IMR-90 (cell line): ENCODE measurements around the gene BUD23. TPM values are rescaled to one million over a fixed set of nuclear protein-coding genes. Genes with fewer than 3 reads are reported as not detected.

Experiments used
- ATAC-seq: fragments of 200-7000 bp; cut with Tn5 transposase; 2 replicates; pipeline ENCODE4 v1.9.1; 2020; ENCODE audit warnings: low read depth, mild to moderate bottlenecking, moderate library complexity
- BruUV-seq: library from RNA; stranded (reverse); fragments of 400-500 nt; replicated peaks from 2 replicates; lab custom pipeline; 2021; lab: Mats Ljungman, UMichigan
- CTCF ChIA-PET: fragments of 300-600 bp; formaldehyde crosslinking; extraction: SDS; loops from one replicate; lab custom pipeline; 2021; ENCODE audit warnings: antibody characterized with exemption; lab: Yijun Ruan, JAX
- POLR2A ChIA-PET: fragments of 300-600 bp; sonication (Branson Sonifier 250); formaldehyde crosslinking; loops from one replicate; lab custom pipeline; 2022; ENCODE audit warnings: antibody characterized with exemption; ENCODE audit not compliant: unreplicated experiment; lab: Charles Lee
- DNase-seq: peaks from one replicate; pipeline ENCODE4 v3.0.0; 2013
- H2AFZ ChIP-seq: replicated peaks from 2 replicates; pipeline ENCODE3; 2013; ENCODE audit warnings: low read length, mild to moderate bottlenecking; ENCODE audit not compliant: poor library complexity
- H2AK5ac ChIP-seq: 2 replicates; pipeline ENCODE4 v1.6.1; 2013; ENCODE audit warnings: low read depth, low read length, inconsistent platforms
- H2AK9ac ChIP-seq: replicated peaks from 2 replicates; pipeline ENCODE3; 2013; ENCODE audit warnings: mild to moderate bottlenecking, low read depth, low read length, moderate library complexity; ENCODE audit not compliant: poor library complexity
- H2BK120ac ChIP-seq: 2 replicates; pipeline ENCODE4 v1.6.1; 2013; ENCODE audit warnings: low read depth, low read length, inconsistent platforms
- H2BK15ac ChIP-seq: 3 replicates; pipeline ENCODE4 v1.6.1; 2013; ENCODE audit warnings: low read depth, low read length, inconsistent platforms
- H2BK20ac ChIP-seq: 2 replicates; pipeline ENCODE4 v1.6.1; 2013; ENCODE audit warnings: low read depth, mild to moderate bottlenecking, inconsistent platforms, low read length, moderate library complexity
- H2BK5ac ChIP-seq: 2 replicates; pipeline ENCODE4 v1.6.1; 2013; ENCODE audit warnings: mild to moderate bottlenecking, low read depth, low read length, inconsistent platforms; ENCODE audit not compliant: poor library complexity, severe bottlenecking
- H3K14ac ChIP-seq: replicated peaks from 2 replicates; pipeline ENCODE4 v1.6.1; 2013; ENCODE audit warnings: low read depth, low read length, inconsistent platforms
- H3K18ac ChIP-seq: 2 replicates; pipeline ENCODE4 v1.6.1; 2013; ENCODE audit warnings: low read depth, low read length, control low read depth
- H3K23ac ChIP-seq: 2 replicates; pipeline ENCODE4 v1.6.1; 2013; ENCODE audit warnings: low read depth, low read length, inconsistent platforms
- H3K27ac ChIP-seq: 2 replicates; pipeline ENCODE4 v1.5.1; 2013; ENCODE audit warnings: mild to moderate bottlenecking, control low read depth, low read length; ENCODE audit not compliant: insufficient read depth
- H3K27me3 ChIP-seq: 2 replicates; pipeline ENCODE4 v1.6.1; 2013; ENCODE audit warnings: low read length; ENCODE audit not compliant: control insufficient read depth, insufficient read depth
- H3K36me3 ChIP-seq: 2 replicates; pipeline ENCODE4 v1.6.1; 2013; ENCODE audit warnings: low read length, mixed read lengths; ENCODE audit not compliant: control insufficient read depth, insufficient read depth
- H3K4ac ChIP-seq: 2 replicates; pipeline ENCODE4 v1.6.1; 2013; ENCODE audit warnings: low read depth, low read length, inconsistent platforms
- H3K4me1 ChIP-seq: 2 replicates; pipeline ENCODE4 v1.6.1; 2013; ENCODE audit warnings: low read length, mixed read lengths; ENCODE audit not compliant: control insufficient read depth, insufficient read depth
- H3K4me2 ChIP-seq: 2 replicates; pipeline ENCODE4 v1.6.1; 2013; ENCODE audit warnings: low read depth, mild to moderate bottlenecking, control low read depth, low read length, moderate library complexity
- H3K4me3 ChIP-seq: 2 replicates; pipeline ENCODE4 v1.5.1; 2013; ENCODE audit warnings: low read depth, mild to moderate bottlenecking, control low read depth, low read length, moderate library complexity; ENCODE audit not compliant: insufficient read depth
- H3K56ac ChIP-seq: 2 replicates; pipeline ENCODE4 v1.6.1; 2013; ENCODE audit warnings: low read length, inconsistent platforms; ENCODE audit not compliant: insufficient read depth; ENCODE audit errors: extremely low read depth
- H3K79me1 ChIP-seq, 2 experiments: 2 replicates each; pipeline ENCODE4 v1.6.1; 2013; ENCODE audit warnings: low read length in 2 of 2, inconsistent platforms in 1 of 2, low read depth in 1 of 2
- H3K9ac ChIP-seq: 2 replicates; pipeline ENCODE4 v1.6.1; 2013; ENCODE audit warnings: low read depth, low read length, control low read depth
- H3K9me1 ChIP-seq: 2 replicates; pipeline ENCODE4 v1.6.1; 2013; ENCODE audit warnings: low read length, inconsistent platforms; ENCODE audit not compliant: insufficient read depth
- H3K9me3 ChIP-seq: 2 replicates; pipeline ENCODE4 v1.6.1; 2013; ENCODE audit warnings: low read length; ENCODE audit not compliant: control insufficient read depth, insufficient read depth
- H4K20me1 ChIP-seq: 2 replicates; pipeline ENCODE4 v1.6.1; 2013; ENCODE audit warnings: low read length, inconsistent platforms; ENCODE audit not compliant: insufficient read depth
- H4K5ac ChIP-seq: 2 replicates; pipeline ENCODE4 v1.6.1; 2013; ENCODE audit warnings: mild to moderate bottlenecking, low read depth, low read length, control low read depth
- H4K8ac ChIP-seq, 2 experiments: 2 replicates each; pipeline ENCODE4 v1.6.1; 2013; ENCODE audit warnings: low read depth in 2 of 2, low read length in 2 of 2, control low read depth in 1 of 2, inconsistent platforms in 1 of 2
- H4K91ac ChIP-seq: 2 replicates; pipeline ENCODE4 v1.6.1; 2013; ENCODE audit warnings: low read depth, low read length, inconsistent platforms; ENCODE audit not compliant: insufficient read depth
- CEBPB ChIP-seq: IDR thresholded peaks from 2 replicates; pipeline ENCODE4 v1.6.1; 2012; ENCODE audit warnings: low read depth, low read length, improper control_type of control experiment
- MAFK ChIP-seq: IDR thresholded peaks from 2 replicates; pipeline ENCODE4 v1.6.1; 2012; ENCODE audit warnings: low read depth, low read length, improper control_type of control experiment
- RCOR1 ChIP-seq: IDR thresholded peaks from 2 replicates; pipeline ENCODE4 v1.6.1; 2012; ENCODE audit warnings: mild to moderate bottlenecking, low read length, improper control_type of control experiment; ENCODE audit not compliant: insufficient replicate concordance
- RFX5 ChIP-seq: IDR thresholded peaks from 2 replicates; pipeline ENCODE4 v1.8.0; 2012; ENCODE audit warnings: low read depth, mild to moderate bottlenecking, low read length, moderate library complexity
- SMC3 ChIP-seq: fragments of 150-350 bp; IDR thresholded peaks from 2 replicates; pipeline ENCODE4 v1.6.1; 2016; ENCODE audit warnings: low read depth, mild to moderate bottlenecking, antibody characterized with exemption, low read length, moderate library complexity
- WGBS, 2 experiments: methylation state at CpG; one replicate each; pipeline versions ENCODE4 v1.1.5 to v1.1.7; 2013; ENCODE audit warnings: missing lambda C conversion rate in 2 of 2; ENCODE audit not compliant: insufficient read length in 1 of 2; ENCODE audit errors: extremely low coverage in 2 of 2; 5-methylcytosine and 5-hydroxymethylcytosine counted together
- dilution Hi-C: fragments of 300-500 bp; cut with HindIII; formaldehyde crosslinking; loops from one replicate; pipeline ENCODE4 v1.14.3; 2018; ENCODE audit warnings: low sequenced_read_pairs; ENCODE audit not compliant: unreplicated experiment
- in situ Hi-C: fragments of 300-500 bp; cut with MboI; formaldehyde crosslinking; loops from 3 replicates; pipeline ENCODE4 v1.14.3; 2019; ENCODE audit warnings: low sequenced_read_pairs, inconsistent platforms, mixed read lengths
- intact Hi-C: fragments of 100-400 bp; cut with micrococcal nuclease; formaldehyde crosslinking; loops from 2 replicates; pipeline ENCODE4 v1.10.0; 2022
- polyA plus RNA-seq, 3 experiments: library from polyadenylated mRNA; depleted of rRNA; stranded (reverse); fragments of >200 nt; gene quantifications; 2 replicates each; pipeline ENCODE4 v1.2.3, GENCODE V29; 2012; ENCODE audit warnings: low replicate concordance in 1 of 3
- total RNA-seq: library from RNA; depleted of rRNA; stranded (reverse); fragments of >200 nt; gene quantifications from 2 replicates; pipeline ENCODE4 v1.2.3, GENCODE V29; 2012
- TF ChIP-seq, protein P1 (sequence below): conservative IDR thresholded peaks from 2 replicates; pipeline ENCODE4 v1.5.1; 2012; ENCODE audit warnings: mild to moderate bottlenecking, low read depth, low read length, improper control_type of control experiment

BUD23 gene
- total and polyA plus RNA-seq, 2 of the 4 experiments (the other 2 are of a cell fraction): 35.7 to 65.2 TPM

- Histone ChIP-seq H3K27ac (no peak overlapping the region), H3K9me1 (peaks cover 8% of the 10 kb centered on the region), H3K4me2 (no peak overlapping the region), H3K79me1 (peaks cover 5 to 20% of the 10 kb centered on the region in 2 experiments; a peak in 3 of 4 replicates), H3K4me3 (no peak overlapping the region), H3K36me3 (0 out of 2 replicates have a peak, but pooled peaks cover 2% of the 10 kb centered on the region), H2BK5ac (no peak overlapping the region), H3K23ac (no peak overlapping the region), H4K91ac (no peak overlapping the region), H3K14ac (no peak overlapping the region), H3K27me3 (no peaks in the 10 kb centered on the region), H3K4ac (no peak overlapping the region; the same call in 1 of the 2 replicates), H2AFZ (no peak overlapping the region), H3K18ac (no peak overlapping the region), H3K4me1 (peaks cover 7% of the 10 kb centered on the region), H3K56ac (no peak overlapping the region), H4K8ac (no peak overlapping the region), H3K9ac (no peak overlapping the region), H4K5ac (no peak overlapping the region), H2BK15ac (no peak overlapping the region), H3K9me3 (no peaks in the 10 kb centered on the region), H2BK120ac (no peak overlapping the region), H2BK20ac (no peak overlapping the region), H2AK5ac (no peak overlapping the region), H4K20me1 (peaks cover 3% of the 10 kb centered on the region; the same call in 1 of the 2 replicates), H2AK9ac (no peak overlapping the region)
- WGBS, 2 experiments: 38% methylated on average over 2 of the region's 5 CpGs; no CpG with 5 or more reads in 1 of the 2 experiments
- in situ Hi-C loops (no loop called here), intact Hi-C loops (loop anchor here (10.0 kb wide), 1 partner anchor 53 kb away; no protein-coding TSS in a partner anchor), dilution Hi-C loops (no loop called here)
- CTCF ChIA-PET: no interaction called here
- POLR2A ChIA-PET: no interaction called here
- ATAC-seq (no peak), DNase-seq (no peak)
- TF ChIP-seq, protein P1, sequence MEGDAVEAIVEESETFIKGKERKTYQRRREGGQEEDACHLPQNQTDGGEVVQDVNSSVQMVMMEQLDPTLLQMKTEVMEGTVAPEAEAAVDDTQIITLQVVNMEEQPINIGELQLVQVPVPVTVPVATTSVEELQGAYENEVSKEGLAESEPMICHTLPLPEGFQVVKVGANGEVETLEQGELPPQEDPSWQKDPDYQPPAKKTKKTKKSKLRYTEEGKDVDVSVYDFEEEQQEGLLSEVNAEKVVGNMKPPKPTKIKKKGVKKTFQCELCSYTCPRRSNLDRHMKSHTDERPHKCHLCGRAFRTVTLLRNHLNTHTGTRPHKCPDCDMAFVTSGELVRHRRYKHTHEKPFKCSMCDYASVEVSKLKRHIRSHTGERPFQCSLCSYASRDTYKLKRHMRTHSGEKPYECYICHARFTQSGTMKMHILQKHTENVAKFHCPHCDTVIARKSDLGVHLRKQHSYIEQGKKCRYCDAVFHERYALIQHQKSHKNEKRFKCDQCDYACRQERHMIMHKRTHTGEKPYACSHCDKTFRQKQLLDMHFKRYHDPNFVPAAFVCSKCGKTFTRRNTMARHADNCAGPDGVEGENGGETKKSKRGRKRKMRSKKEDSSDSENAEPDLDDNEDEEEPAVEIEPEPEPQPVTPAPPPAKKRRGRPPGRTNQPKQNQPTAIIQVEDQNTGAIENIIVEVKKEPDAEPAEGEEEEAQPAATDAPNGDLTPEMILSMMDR: no peak
- TF ChIP-seq MAFK: no peak
- TF ChIP-seq CEBPB: no peak
- TF ChIP-seq SMC3: no peak
- TF ChIP-seq RCOR1: no peak
- TF ChIP-seq RFX5: no peak
- no TSS peak for BruUV-seq
These were observed 58.2 kb downstream of the BUD23 start for GRCh38 chr7:73741600-73741999.
